ENCODE results near the gene MPPED1. TPM values are rescaled to one million over a fixed set of nuclear protein-coding genes. Genes with fewer than 3 reads are reported as not detected.

Gene MPPED1
- total RNA-seq, 1 donor from 2014 or later, result not detected

DNA sequence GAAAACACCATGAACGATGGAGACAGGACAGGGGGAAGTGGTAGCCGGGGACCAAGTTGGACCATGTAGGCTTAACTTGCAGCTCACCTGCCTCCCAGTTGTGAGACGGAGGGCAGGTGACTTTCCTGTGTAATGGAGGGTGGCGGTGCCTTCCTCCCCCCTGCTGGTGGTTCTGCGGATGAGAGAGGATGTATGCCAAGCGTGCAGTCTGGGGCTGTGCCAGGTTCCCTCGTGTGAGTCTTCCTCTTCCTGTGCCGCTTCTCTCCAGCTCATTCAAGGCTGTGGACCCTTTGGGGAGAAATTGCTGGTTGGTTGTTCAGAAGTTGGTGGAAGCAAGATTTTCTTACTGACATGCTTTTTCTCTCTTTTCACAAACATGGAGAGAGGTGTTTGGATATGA lies 35.1 kb downstream of the MPPED1 start:
- Mint-ChIP-seq H3K4me3 (no peak overlapping the region), H3K9me3 (no peaks in the 10 kb centered on the region), H3K36me3 (ENCODE audit: low read depth) (no peaks in the 10 kb centered on the region), H3K27me3 (no peaks in the 10 kb centered on the region), H3K4me1 (no peaks in the 10 kb centered on the region), H3K27ac (no peak overlapping the region)
- intact Hi-C loops (cut with micrococcal nuclease), result no loop called here
- no peak for DNase-seq

DNA sequence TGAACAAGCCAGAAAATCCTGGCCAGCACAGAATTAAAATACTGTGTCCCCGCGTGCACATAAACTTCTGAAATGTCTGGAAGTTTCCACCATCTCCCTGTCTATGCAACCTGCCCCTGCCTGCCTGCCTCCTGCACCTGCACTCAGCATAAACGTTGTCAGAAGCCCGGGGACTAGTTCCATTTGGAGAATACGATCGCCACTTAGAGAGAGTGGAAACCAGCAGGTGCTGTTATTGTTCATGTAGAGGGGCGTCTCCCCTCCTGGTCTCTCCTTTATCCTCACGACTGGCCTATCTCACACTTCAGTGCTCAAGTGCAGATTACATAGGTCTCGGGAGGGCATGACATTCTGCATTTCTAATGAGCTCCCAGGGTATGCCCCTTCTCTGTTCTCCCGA lies 35.6 kb downstream of the MPPED1 start:
- Mint-ChIP-seq H3K4me3 (no peak overlapping the region), H3K4me1 (no peaks in the 10 kb centered on the region), H3K27me3 (no peaks in the 10 kb centered on the region), H3K27ac (no peak overlapping the region), H3K9me3 (no peaks in the 10 kb centered on the region), H3K36me3 (ENCODE audit: low read depth) (no peaks in the 10 kb centered on the region)
- intact Hi-C loops (cut with micrococcal nuclease), result no loop called here
- DNase-seq, result no peak

DNA sequence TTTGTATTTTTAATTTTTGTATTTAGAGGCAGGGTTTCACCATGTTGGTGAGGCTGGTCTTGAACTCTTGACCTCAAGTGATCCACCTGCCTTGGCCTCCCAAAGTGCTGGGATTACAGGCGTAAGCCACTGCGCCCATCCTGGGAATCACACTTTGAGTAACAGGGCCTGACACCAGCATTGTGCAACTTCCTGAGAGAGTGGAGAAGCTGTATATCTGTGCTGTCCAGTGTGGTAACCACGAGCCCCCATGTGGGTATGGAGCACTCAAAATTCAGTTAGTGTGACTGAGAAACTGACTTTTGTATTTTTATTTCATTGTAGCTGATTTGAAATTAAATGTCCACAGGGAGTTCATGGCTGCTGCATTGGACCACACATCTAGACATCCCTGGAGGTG lies 36.2 kb downstream of the MPPED1 start:
- H3K36me3 Mint-ChIP-seq (ENCODE audit: low read depth), result no peaks in the 10 kb centered on the region
- intact Hi-C loops (cut with micrococcal nuclease), result no loop called here
- H3K4me3 Mint-ChIP-seq, result no peak overlapping the region
- no peak for DNase-seq
- H3K4me1 Mint-ChIP-seq, result no peaks in the 10 kb centered on the region
- H3K9me3 Mint-ChIP-seq, result no peaks in the 10 kb centered on the region
- no peak overlapping the region for H3K27ac Mint-ChIP-seq
- no peaks in the 10 kb centered on the region for H3K27me3 Mint-ChIP-seq

DNA sequence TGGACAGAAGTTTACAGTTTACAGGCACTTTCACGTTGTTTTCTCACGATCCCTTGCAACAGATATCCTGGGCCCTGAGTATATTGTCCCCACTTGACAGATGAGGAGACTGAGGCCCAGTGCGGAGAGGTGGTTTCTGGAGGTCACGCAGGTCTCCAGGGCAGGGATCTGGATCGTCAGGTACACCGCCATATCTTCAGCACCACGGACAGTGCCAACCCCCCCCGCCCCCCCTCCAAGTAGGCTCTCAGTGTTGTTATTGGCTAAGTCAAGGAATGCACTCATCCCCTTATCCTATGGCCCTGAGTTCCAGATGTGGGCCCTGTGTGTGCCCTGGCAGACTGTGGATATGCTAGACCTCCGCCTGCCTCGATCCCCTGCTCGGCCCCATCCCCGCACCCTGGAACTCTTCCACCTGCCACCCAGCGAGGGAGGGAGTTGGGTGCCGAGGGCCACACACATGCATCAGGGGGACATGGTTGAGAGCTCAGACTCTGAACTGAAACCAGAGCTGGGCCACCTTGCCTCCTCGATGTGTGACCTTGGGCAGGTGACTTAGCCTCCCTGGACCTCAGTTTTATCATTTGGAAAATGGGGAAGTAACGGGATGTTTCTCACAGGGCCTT lies 37.5 kb downstream of the MPPED1 start:
- no peaks in the 10 kb centered on the region for H3K36me3 Mint-ChIP-seq (ENCODE audit: low read depth)
- intact Hi-C loops (cut with micrococcal nuclease), result no loop called here
- no peak overlapping the region for H3K27ac Mint-ChIP-seq
- no peak for DNase-seq
- H3K4me3 Mint-ChIP-seq, result no peak overlapping the region
- no peaks in the 10 kb centered on the region for H3K27me3 Mint-ChIP-seq
- H3K9me3 Mint-ChIP-seq, result no peaks in the 10 kb centered on the region
- H3K4me1 Mint-ChIP-seq, result no peaks in the 10 kb centered on the region

DNA sequence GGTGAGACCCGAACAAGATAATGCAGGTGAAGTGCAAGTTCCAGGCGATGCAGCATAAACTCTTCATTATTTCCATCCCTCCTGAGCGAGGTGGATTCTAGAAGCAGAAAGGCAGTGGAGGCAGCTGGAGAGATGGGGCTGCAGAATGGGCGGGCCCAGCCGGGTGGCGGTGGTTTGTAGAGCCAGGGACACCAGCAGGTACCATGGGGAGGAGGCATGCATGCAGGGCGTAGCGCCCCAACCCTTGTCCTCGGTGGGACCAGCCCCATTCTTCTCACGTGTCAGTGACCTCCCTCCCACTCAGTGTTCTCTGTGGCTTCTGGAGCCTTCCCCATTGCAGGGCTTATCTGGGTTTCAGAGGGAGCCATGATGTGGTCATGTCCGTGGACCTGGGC lies 38.0 kb downstream of the MPPED1 start:
- intact Hi-C loops (cut with micrococcal nuclease), result no loop called here
- no peaks in the 10 kb centered on the region for H3K9me3 Mint-ChIP-seq

DNA sequence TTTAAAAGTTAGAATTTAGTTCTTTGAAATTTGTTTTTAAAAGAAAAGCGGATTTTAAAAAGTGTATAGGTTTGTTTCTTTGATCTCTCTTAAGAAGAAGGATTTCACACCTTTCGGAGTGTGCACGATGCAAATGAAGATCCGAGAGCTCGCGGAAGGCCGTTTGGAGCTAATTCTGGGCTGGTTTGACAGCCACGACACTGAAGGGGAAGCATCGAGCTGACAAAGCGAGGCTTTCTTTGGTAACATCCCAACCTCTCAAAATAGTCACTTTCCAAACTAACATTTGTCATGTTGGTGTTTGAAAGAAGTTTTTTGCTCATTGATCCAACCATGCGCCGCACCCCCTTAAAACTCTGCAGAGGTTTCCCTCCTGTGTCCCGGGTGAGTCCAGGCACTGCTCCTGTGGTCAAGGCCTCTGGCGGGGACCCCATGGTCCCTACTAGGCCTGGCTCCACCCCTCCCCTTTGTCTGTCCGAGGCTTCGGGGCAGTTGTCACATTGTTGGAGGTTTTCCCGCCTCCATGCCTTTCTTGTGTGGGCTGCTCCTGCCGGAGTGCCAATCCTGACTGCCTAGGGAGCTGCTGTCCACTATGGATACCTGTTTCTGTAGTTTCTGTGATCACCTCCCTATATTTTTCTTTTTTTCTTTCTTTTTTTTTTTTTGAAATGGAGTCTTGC lies 39.7 kb downstream of the MPPED1 start:
- H3K4me1 Mint-ChIP-seq, result no peaks in the 10 kb centered on the region
- peaks cover 5% of the 10 kb centered on the region for H3K27me3 Mint-ChIP-seq
- no peaks in the 10 kb centered on the region for H3K9me3 Mint-ChIP-seq
- H3K27ac Mint-ChIP-seq, result no peak overlapping the region
- no peaks in the 10 kb centered on the region for H3K36me3 Mint-ChIP-seq (ENCODE audit: low read depth)
- intact Hi-C loops (cut with micrococcal nuclease), result no loop called here
- no peak overlapping the region for H3K4me3 Mint-ChIP-seq
- no peak for DNase-seq

More for the DNA sequence above, 38.0 kb downstream of the MPPED1 start:
- Mint-ChIP-seq H3K27me3 (no peaks in the 10 kb centered on the region), H3K36me3 (ENCODE audit: low read depth) (no peaks in the 10 kb centered on the region), H3K4me3 (no peak overlapping the region), H3K27ac (no peak overlapping the region), H3K4me1 (no peaks in the 10 kb centered on the region)
- no peak for DNase-seq

DNA sequence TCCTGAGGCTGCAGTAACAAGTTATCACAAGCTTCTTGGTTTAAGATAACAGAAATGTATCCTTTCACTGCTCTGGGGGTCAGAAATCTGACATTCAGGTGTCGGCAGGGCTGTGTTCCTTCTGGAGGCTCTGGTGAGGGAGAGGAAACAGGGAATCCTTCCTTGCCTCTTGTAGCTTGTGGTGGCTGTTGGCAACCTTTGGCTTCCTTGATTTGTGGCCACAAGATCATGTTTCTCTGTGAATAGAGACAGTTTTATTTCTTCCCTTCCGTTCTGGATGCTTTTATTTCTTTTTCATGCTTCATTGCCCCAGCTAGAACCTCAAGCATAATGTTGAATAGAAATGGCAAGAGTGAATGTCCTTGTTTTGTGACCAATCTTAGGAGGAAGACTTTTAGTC lies 44.0 kb downstream of the MPPED1 start:
- no peaks in the 10 kb centered on the region for H3K4me1 Mint-ChIP-seq
- intact Hi-C loops (cut with micrococcal nuclease), result no loop called here
- no peak for DNase-seq
- H3K36me3 Mint-ChIP-seq (ENCODE audit: low read depth), result no peaks in the 10 kb centered on the region
- H3K9me3 Mint-ChIP-seq, result no peaks in the 10 kb centered on the region
- H3K27me3 Mint-ChIP-seq, result peaks cover 8% of the 10 kb centered on the region
- H3K27ac Mint-ChIP-seq, result no peak overlapping the region
- H3K4me3 Mint-ChIP-seq, result no peak overlapping the region

DNA sequence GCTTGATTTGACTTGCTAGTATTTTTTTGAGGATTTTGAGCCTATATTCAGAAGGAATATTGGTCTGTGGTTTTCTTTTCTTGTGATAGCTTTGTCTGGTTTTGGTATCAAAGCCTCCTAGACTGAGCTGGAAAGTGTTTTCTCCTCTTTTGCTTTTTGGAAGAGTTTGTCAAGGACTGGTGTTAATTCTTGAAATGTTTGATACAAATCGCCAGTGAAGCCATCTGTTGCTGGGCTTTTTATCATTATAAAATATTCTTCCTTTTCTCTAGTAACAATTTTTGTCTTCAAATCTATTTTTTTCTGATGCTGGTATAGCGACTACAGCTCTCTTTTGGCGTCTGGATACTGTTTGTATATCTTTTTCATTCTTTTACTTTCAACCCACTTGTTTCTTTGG lies 45.2 kb downstream of the MPPED1 start:
- Mint-ChIP-seq H3K4me1 (no peaks in the 10 kb centered on the region), H3K27ac (no peak overlapping the region), H3K4me3 (no peak overlapping the region), H3K9me3 (no peaks in the 10 kb centered on the region), H3K27me3 (peaks cover 8% of the 10 kb centered on the region), H3K36me3 (ENCODE audit: low read depth) (no peaks in the 10 kb centered on the region)
- DNase-seq, result no peak
- intact Hi-C loops (cut with micrococcal nuclease), result no loop called here

DNA sequence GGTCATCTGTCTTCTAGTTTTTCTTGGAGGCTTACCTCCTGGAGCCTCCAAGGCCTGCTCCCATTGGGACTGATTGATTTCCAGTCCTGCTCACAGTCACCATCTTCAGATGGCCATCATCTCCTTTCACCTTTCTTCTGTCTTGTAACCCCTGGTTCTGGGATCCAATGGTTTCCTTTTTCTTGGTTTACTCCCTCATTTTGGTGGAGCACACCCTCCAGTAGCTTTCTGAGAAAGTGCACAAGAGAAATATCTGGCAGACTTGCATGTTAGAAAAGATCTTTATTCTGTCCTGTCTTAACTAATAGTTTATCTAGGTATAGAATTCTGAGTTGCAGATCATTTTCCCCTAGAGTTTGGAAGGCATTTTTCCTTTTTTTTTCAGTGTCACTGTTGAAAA lies 50.9 kb downstream of the MPPED1 start:
- Mint-ChIP-seq H3K9me3 (no peaks in the 10 kb centered on the region), H3K36me3 (ENCODE audit: low read depth) (no peaks in the 10 kb centered on the region), H3K4me3 (no peak overlapping the region), H3K4me1 (no peaks in the 10 kb centered on the region), H3K27me3 (peaks cover 2% of the 10 kb centered on the region), H3K27ac (no peak overlapping the region)
- no peak for DNase-seq
- intact Hi-C loops (cut with micrococcal nuclease), result no loop called here

DNA sequence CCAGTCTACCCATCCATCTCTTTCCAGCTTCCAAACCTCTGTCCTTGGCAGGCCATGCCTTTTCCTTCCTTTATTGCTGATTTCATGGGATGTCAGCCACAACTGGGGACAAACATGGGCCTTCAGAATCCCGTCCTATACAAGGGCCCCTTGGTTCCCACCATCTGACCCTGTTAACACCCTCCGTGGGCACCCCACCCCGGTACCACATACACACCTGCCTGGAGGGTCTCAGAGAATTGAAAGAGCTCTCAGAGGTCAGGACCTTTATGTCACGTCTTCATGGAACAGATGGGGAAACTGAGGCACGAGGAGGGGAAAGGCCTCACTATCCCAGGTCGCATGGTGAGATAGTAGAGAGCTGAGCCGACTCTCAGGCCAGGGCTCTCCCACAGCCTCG lies 53.0 kb downstream of the MPPED1 start:
- no peak for DNase-seq
- Mint-ChIP-seq H3K4me1 (no peaks in the 10 kb centered on the region), H3K36me3 (ENCODE audit: low read depth) (no peaks in the 10 kb centered on the region), H3K4me3 (no peak overlapping the region), H3K27ac (no peak overlapping the region), H3K27me3 (peaks cover 2% of the 10 kb centered on the region), H3K9me3 (no peaks in the 10 kb centered on the region)
- intact Hi-C loops (cut with micrococcal nuclease), result no loop called here

DNA sequence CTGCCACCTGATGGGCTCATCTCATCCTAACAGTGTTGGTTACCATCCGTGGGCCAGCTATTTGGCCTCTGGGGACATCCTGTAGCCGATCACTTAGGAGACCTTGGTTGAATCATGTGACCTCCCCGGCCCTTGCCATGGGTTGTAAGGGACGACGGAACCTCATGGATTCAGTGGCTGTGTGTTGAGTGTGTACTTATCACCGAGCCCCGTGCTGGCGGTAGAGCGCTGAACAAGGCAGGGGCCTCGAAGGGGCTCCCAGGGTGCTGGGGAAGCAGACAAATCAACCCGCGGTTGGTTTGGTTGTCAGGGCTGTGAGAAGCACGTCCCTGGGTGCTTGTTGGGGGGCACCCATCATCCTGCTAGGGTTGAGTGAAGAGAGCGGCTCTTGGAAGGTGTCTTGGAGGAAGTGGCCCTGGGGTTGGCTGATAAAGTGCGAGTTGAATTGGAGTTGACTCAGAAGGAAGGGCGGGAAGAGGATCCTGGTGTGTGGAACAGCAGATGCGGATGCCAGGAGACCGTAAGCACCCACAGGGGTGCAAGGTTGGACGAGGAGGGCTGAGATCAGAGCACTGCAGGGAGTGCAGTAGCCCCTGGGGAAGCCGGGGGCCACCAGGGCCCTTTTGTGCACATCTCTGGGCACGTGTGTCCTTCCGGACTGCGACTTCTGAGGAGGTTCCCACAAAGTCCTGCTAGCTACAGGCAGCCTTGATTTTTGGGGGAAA lies 53.6 kb downstream of the MPPED1 start:
- no peak for DNase-seq
- H3K27ac Mint-ChIP-seq, result no peak overlapping the region
- intact Hi-C loops (cut with micrococcal nuclease), result no loop called here
- H3K9me3 Mint-ChIP-seq, result no peaks in the 10 kb centered on the region
- no peaks in the 10 kb centered on the region for H3K36me3 Mint-ChIP-seq (ENCODE audit: low read depth)
- no peaks in the 10 kb centered on the region for H3K4me1 Mint-ChIP-seq
- H3K4me3 Mint-ChIP-seq, result no peak overlapping the region
- H3K27me3 Mint-ChIP-seq, result peaks cover 2% of the 10 kb centered on the region

DNA sequence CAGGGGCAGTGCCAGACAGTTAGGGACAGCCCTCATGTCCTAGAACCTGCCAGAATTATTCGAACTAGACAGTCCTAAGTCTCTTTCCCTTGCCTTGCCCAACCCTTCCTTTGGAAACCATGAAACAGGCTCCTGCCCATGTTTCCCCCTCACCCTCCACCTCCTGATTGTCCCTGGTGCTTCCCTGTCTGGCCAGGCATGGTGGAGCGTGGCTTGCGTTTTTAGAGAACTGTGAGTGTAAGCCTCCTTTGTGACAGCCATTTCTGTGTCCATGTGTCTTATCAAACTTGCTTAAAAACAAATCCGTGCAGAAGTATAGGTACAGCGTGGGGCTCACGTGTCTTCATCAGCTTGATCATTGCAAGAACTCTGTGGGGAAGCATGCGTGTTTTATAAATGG lies 54.9 kb downstream of the MPPED1 start:
- Mint-ChIP-seq H3K4me1 (no peaks in the 10 kb centered on the region), H3K36me3 (ENCODE audit: low read depth) (no peaks in the 10 kb centered on the region), H3K9me3 (no peaks in the 10 kb centered on the region), H3K4me3 (no peak overlapping the region), H3K27ac (no peak overlapping the region), H3K27me3 (peaks cover 2% of the 10 kb centered on the region)
- DNase-seq, result no peak
- intact Hi-C loops (cut with micrococcal nuclease), result no loop called here

DNA sequence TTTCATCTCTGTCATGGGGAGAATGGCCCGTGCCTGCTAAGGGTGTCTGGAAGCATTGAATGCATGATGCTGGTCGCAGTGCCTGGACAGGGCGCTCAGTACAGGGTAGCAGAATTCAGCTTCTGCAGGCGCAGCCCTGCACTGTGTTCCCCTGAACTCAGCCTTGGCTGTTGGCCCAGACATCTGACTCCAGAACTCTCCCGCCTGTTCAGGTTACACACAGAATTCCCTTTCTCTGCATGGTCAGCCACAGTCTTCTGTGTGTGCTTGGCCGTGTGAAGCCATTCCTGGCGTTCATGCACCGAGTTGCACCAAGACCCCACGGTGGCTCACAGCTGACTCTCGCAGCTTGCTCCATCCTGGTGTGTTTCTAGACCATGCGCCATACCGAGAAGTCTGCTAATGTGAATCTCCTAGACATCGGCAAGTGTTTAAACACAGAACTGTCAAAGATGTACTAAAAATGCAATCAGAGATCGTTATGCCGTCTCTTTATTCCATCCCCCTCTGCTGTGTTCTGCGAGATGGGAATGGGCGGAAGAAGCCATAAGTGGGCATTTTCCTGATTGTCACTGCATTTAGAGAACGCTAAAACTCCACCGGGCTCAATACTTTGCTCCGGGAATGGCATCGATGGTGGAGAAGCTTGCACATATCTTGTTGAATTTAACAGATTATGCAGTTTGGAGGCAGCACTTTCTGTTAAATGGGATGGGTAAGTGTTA lies 55.6 kb downstream of the MPPED1 start:
- H3K36me3 Mint-ChIP-seq (ENCODE audit: low read depth), result no peaks in the 10 kb centered on the region
- H3K27ac Mint-ChIP-seq, result no peak overlapping the region
- no peak overlapping the region for H3K4me3 Mint-ChIP-seq
- H3K27me3 Mint-ChIP-seq, result peaks cover 2% of the 10 kb centered on the region
- no peaks in the 10 kb centered on the region for H3K9me3 Mint-ChIP-seq
- intact Hi-C loops (cut with micrococcal nuclease), result no loop called here
- no peak for DNase-seq
- H3K4me1 Mint-ChIP-seq, result no peaks in the 10 kb centered on the region

DNA sequence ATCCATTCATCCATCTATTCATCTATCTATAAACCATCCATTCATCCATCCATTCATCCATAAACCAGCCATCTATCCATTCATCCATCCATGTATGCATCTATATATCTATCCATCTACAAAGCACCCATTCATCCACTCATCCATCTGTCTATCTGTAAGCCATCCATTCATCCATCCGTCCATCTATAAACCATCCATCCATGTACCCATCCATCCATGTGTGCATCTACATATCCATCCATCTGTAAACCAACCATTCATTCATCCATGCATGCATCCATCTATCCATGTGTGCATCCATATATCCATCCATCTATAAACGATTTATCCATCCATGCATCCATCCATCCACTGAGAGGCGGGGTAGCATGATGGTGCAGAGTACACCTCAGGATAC lies 58.4 kb downstream of the MPPED1 start:
- no peaks in the 10 kb centered on the region for H3K9me3 Mint-ChIP-seq
- no peak overlapping the region for H3K27ac Mint-ChIP-seq
- H3K4me1 Mint-ChIP-seq, result no peaks in the 10 kb centered on the region
- intact Hi-C loops (cut with micrococcal nuclease), result no loop called here
- H3K27me3 Mint-ChIP-seq, result peaks cover 2% of the 10 kb centered on the region
- no peak for DNase-seq
- no peak overlapping the region for H3K4me3 Mint-ChIP-seq
- no peaks in the 10 kb centered on the region for H3K36me3 Mint-ChIP-seq (ENCODE audit: low read depth)

All from activated CD4-positive, alpha-beta T cell treated with anti-CD3 and anti-CD28 coated beads, Interleukin-2, amount 10 ng/mL, durations not matched to agents 24 days and 14 days (primary cell).